GM19372 (cell line): ENCODE results near the gene MEGF6.
"Not testable (repeated sequence)": the region's sequence is repeated elsewhere in the genome, so short reads cannot be mapped to it uniquely, and the experiment has no call there.

ENCODE experiments used
- ATAC-seq: cut with Tn5 transposase; IDR thresholded peaks from one replicate; pipeline ENCODE4 v1.9.1; 2021; ENCODE audit warnings: mild to moderate bottlenecking, low read depth, moderate library complexity; ENCODE audit not compliant: unreplicated experiment

Gene MEGF6

GRCh38 chr1:3630914-3631313 lies 19.6 kb upstream of the MEGF6 start:
- no peak for ATAC-seq

GRCh38 chr1:3630161-3630611 lies 18.9 kb upstream of the MEGF6 start:
- ATAC-seq = no peak

- no peak for ATAC-seq
Measured at GRCh38 chr1:3629561-3630160, 18.4 kb upstream of the MEGF6 start.

- no peak for ATAC-seq
Measured at GRCh38 chr1:3628445-3628844, 17.1 kb upstream of the MEGF6 start.

- ATAC-seq = no peak
Measured at GRCh38 chr1:3627515-3628253, 16.4 kb upstream of the MEGF6 start.

GRCh38 chr1:3626025-3626424 lies 14.7 kb upstream of the MEGF6 start:
- no peak for ATAC-seq

- peak; percentile 9 for ATAC-seq
Measured at GRCh38 chr1:3625151-3625907, 14.0 kb upstream of the MEGF6 start.

- peak; percentile 94 for ATAC-seq
Measured at GRCh38 chr1:3624200-3625136, 13.2 kb upstream of the MEGF6 start, which contains the start of gene TPRG1L. Gene TPRG1L, plus strand, starts transcription at chr1:3625015. Its CDS starts 58 bp downstream, at chr1:3625073.

- no peak for ATAC-seq
Measured at GRCh38 chr1:3623441-3624199, 12.3 kb upstream of the MEGF6 start.

GRCh38 chr1:3622102-3622501 lies 10.8 kb upstream of the MEGF6 start:
- ATAC-seq = not testable (repeated sequence)

GRCh38 chr1:3621151-3621671 lies 9.9 kb upstream of the MEGF6 start:
- not testable (repeated sequence) for ATAC-seq

- ATAC-seq = no peak
Measured at GRCh38 chr1:3620708-3621107, 9.4 kb upstream of the MEGF6 start.

- peak; percentile 54 for ATAC-seq
Measured at GRCh38 chr1:3618881-3619671, 7.8 kb upstream of the MEGF6 start.

GRCh38 chr1:3618531-3618880 lies 7.2 kb upstream of the MEGF6 start:
- ATAC-seq = no peak

GRCh38 chr1:3617806-3618345 lies 6.6 kb upstream of the MEGF6 start:
- ATAC-seq = no peak

GRCh38 chr1:3616861-3617260 lies 5.6 kb upstream of the MEGF6 start:
- ATAC-seq = no peak

- no peak for ATAC-seq
Measured at GRCh38 chr1:3614755-3615742, 3.7 kb upstream of the MEGF6 start.
